GM18519 (cell line): Measurements from ENCODE around the gene FAM149B1.
A peak's percentile ranks its signal among the peaks of the same experiment; 100 is the strongest.
"Not testable (repeated sequence)": the region's sequence is repeated elsewhere in the genome, so short reads cannot be mapped to it uniquely, and the experiment has no call there.

ENCODE experiments used
- ATAC-seq: cut with Tn5 transposase; IDR thresholded peaks from one replicate; pipeline ENCODE4 v1.9.1; 2021; ENCODE audit warnings: mild to moderate bottlenecking, moderate library complexity; ENCODE audit not compliant: unreplicated experiment, low FRiP score

FAM149B1 gene

DNA sequence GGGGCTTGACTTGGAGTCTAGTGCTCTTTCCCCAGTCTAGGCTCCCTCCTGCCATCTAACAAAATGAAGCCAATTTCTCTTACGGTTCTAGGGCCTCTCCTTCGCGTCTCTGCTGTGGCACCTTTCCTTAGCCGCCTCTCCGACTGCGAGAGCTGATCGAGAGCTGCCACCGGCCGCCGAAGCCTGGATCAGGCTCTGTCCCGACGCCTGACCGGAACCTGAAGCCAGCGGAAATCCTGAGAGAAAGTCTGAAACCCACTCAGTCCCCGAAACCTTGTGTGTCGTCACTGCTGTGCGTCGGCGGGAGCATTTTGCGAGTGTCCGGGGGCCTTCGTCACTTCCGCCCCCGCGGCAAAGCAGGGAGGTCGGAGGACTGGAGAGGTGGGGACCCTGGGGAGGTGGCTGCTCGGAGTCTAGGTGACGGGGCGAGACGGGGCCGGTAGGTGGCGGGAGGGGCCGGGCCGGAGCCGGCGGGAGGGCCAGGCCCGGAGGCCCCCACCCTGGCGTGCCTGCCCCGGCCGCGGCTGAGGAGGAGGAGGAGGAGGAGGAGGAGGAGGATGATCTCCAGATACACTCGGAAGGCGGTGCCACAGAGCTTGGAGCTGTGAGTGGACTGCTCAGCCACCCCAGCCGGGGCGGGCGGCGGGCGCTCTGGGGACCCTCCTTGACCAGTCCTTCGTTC is at the start of gene FAM149B1, which contains the start of gene ECD:
TSS of gene FAM149B1 (plus strand) at position 337 of the 682 bp plus-strand sequence. CDS start at position 558, 221 bp downstream.
TSS of gene ECD (minus strand) at position 226 of the 682 bp plus-strand sequence. CDS start 4,071 bp downstream, outside the sequence.
- peak; percentile 59 for ATAC-seq

DNA sequence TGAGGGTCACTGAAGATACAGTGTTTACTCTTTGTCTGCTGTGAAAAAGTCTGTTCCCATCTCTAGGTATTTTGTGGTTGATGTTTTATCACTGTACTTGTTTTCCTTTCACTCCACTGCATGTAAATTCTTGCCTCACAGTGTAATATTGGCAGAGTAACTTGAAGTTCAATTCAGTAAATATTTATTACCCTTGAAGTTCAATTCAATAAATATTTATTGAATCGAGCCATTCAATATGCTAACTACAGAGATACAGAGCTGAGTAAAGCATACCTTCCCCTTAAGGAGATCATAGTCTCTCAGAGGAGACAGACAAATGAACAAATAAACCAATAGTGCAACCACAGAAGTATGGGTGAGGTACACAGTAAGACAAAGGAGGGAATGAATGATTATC is 48.5 kb upstream of the FAM149B1 start:
- no peak for ATAC-seq

DNA sequence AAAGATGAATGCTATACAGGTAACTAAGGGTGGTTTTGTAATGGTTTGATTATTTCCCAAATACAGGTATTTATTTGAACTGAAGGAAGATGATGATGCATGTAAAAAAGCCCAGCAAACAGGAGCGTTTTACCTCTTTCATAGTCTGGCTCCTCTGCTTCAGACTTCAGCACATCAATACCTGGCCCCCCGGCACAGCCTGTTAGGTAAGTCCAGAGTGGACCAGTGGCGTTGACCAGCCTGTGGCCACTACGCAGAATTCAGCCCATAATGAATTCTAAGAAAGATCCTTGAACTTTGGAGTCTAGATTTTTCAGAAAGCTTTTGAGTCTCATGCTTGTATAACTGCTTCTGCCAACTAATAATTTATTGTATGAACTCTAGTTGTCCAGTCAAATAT is 48.0 kb upstream of the FAM149B1 start:
- ATAC-seq = no peak

DNA sequence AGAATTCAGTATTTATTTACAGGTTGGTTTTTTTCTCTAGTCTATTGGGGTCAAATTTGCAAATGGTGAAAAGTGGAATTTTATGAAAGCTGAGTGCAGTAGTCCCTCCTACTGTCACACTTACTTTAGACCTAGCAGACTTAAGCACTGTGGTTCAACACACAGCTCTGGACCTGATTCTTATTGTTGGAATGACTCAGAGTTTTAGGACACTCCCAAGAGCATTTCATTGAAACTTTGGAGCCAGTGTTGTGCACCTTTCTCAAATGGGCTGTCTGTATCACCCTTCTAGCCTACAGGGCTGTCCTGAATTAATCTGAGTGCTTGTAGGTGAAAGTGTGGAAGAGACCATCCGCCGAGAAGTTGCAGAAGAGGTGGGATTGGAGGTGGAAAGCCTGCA is 41.6 kb upstream of the FAM149B1 start:
- ATAC-seq = no peak

DNA sequence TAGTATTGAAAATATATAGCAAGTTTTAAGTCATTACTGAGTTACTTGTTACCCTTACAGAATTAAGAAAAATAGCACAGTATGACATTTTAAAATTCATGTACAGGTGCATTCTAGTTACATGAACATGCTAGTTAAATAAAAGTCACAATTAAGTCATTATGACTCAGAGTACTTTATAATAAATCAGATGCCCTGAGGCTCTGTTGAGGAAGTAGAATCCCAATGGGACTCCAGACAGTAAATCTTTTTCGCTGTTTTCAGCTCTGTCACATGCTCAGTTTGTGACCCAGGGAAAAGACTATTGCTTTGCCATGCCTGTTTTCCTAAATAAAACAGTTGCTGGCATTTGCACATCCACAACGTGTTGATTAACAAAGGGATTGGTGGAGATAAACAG is 36.6 kb upstream of the FAM149B1 start:
- no peak for ATAC-seq

DNA sequence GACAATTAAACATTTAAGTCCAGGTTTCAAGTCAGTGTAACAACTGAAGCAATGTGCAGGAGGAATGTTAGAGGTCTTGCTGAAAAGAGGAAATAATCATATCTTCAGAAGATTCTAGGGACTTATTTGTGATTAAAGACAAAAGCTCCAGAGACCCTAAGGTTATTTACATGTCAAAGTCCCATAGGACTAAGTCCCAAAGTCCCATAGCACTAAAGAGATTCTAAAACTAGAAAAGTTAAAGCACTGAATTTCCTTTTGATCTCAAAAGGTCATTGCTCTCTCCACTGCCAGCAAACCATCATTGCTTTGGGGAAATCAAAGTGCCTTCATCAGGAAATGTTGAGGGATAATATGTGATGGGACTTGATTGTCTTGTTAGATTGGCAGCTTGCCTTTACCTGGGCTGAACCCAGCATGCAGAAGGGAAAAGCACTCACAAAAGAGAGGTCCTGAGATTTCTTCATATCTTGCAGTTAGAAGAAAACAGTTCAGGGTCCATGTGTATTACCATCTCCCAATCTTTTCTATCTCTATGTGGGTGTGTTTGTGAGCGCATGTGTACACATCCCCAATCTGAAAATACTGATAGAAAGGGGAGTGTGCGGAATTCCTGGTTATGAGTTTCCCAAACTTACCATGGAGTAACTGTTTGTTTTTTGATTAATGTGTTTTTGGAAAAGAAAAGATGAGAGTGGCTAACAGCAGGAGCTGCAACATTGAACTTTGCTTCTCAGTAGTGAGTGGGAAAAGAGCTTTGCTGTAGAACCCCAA is 35.8 kb upstream of the FAM149B1 start:
- no peak for ATAC-seq

DNA sequence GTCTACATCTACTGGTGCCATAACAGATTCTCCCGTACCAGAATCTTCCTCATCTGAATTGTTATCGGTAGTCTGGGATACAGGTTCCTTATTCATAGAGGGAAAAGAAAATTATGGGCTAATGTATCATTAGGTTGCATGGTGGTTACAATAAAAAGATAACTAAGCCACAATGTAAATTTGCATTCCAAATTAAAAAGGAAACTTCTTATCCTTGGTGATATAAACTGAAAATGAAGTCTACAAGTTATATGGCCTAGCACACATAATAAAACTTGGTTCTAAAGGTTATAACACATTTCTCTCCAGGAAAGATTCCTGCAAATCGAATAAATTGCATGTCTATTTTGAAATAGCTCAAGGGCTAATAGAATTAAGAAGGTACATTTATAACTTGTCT is 33.2 kb upstream of the FAM149B1 start:
- ATAC-seq = no peak

DNA sequence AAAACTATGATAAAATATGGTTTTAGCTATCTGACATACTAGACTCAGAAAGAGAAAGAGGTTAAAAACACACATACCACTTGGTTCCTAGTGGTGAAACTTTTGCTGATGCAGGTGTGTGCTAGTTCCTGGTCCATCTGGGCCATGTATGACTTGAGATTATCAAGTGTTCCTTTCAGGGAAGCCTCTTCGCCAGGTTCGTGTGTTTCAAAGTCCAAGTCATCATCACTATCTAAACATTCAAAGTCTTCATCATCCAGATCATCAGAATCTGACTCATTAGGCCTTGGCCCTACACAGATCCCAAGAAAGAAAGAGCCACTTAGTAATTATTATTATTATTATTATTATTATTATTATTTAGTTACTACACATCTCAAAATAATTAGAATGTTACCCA is 31.3 kb upstream of the FAM149B1 start:
- ATAC-seq = no peak

DNA sequence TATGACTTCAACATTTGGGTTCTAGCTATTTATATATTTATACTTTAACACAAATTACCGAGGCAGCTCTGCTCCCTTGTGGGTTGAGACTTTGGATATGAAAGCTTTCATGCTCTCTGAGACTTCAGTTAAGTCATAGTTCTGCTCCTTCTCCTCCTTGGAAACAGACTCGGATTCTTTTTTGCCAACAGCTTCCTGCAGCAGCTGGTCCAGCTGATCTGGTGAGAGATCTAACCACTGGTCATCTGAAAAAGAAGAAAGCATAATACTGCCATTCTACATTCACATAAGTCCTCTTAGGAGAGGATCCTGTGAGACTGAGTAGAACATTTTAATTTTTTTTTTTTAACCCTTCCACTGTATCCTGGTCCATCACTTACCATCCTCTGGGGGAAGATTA is 28.7 kb upstream of the FAM149B1 start:
- ATAC-seq = no peak

DNA sequence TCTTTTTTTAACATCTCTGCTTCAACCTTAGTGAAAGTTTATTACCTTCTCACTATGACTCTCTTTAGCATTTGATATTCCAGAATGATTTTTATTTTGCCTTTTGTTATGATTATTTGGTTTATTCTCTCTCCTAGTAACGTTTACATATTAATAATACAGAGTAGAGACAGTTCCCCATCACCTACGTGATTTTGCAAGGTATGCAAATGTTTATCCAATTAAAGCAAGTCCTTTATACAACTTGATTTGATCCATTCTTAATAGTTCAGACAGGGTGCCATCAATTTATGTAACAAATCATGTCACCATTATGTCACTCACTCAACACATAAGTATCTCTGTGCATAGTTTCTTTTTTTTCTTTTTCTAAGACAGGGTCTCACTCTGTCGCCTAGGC is 26.3 kb upstream of the FAM149B1 start:
- no peak for ATAC-seq

DNA sequence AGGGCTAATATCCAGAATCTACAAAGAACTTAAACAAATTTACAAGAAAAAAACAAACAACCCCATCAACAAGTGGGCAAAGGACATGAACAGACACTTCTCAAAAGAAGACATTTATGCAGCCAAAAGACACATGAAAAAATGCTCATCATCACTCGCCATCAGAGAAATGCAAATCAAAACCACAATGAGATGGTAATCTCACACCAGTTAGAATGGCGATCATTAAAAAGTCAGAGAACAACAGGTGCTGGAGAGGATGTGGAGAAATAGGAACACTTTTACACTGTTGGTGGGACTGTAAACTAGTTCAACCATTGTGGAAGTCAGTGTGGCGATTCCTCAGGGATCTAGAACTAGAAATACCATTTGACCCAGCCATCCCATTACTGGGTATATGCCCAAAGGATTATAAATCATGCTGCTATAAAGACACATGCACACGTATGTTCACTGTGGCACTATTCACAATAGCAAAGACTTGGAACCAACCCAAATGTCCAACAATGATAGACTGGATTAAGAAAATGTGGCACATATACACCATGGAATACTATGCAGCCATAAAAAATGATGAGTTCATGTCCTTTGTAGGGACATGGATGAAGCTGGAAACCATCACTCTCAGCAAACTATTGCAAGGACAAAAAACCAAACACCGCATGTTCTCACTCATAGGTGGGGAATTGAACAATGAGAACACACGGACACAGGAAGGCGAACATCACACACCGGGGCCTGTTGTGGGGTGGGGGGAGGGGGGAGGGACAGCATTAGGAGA is 17.1 kb upstream of the FAM149B1 start:
- ATAC-seq = not testable (repeated sequence)

DNA sequence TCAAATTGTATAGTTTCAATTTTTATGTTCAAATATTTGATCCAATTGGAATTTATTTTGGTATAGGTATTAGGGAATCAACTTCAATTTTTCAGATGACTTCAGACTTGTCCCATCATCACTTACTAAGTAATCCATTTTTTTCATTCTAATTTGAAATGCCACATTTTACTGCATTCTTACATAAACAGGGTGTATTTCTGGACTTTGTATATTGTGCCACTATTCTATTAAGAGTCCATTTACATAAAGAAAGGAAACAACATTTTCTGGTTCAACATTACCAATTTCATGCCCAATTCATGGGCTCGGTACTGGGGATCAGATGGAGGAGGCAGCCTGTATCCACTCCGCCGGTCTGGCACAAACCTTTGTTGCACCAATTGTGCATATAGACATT is 15.9 kb upstream of the FAM149B1 start:
- no peak for ATAC-seq

DNA sequence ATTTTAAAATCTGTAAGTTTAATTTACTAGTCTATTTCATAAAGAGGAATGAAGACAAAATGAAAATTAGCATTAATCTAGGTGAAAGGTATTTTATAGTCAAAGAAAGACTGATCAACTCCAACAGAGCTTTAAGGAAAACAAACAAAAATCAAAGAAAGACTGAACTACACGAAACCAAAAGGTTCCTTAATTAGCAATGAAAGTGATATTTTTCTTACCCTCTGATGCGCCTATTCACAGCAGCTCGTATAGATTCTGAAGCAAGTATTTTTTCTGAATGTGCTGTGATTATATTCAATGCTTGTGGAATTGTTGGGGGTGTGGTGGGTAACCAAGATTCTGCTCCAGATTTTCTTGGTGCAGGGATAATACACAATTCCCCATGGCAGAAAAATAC is 11.9 kb upstream of the FAM149B1 start:
- no peak for ATAC-seq

DNA sequence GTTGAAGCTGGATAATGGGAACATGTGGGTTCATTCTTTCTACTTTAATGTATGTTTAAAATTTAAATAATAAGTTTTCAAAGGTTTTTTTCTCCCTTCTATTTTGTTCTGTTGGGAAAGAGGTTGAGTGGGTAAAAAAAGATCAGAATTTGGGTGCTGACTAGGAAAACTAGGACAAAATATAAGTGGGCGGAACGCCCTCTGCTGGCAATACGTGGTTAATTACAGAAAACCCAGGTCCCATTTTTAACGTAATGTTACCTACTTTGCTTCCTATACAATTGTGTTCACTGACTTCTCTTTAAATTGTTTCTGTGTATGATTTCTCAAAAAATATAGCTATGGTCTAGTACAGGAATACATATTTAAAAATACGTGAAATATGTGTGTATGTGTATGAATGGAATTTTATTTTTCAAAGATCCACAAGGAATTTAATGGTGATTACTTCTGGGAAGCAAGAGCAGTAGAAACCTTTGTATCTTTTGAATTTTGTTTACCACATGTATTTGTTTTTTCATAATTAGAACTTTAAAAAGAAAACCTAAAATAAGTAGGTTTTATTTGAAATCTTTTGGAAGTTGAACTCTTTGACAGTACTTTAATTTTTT is 8.8 kb upstream of the FAM149B1 start:
- no peak for ATAC-seq

DNA sequence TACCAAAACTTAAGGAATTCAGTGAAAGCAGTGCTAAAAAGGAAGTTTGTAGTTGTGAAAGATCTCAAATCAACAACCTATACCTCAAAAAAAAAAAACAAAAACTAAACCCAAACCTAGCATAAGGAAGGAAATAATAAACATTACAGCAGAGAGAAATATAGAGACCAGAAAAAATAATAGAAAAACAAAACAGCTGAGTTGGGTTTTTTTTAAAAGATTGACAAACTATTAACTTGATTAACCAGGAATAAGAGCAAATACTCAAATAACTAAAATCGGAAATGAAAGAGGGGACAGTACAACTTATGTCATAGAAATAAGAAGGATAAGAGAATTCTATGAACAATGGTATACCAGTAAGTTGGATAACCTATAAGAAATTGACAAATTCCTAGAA is 6.8 kb upstream of the FAM149B1 start:
- ATAC-seq = no peak

DNA sequence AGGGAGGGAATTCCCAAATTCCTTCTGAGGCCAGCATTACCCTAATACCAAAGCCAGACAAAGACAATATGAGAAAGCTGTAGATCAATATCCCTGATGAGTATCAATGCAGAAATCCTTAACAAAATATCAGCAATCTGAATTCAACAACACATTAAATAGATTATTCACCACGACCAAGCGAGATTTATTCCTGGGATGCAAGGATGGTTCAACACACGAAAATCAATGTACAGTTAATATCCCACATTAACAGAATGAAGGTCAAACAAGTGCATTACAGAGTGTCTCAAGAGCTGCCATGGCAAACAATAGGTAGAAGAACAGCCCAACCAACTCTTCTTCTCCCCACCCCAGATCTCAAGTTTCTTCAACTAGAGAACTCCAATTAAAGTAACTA is 6.3 kb upstream of the FAM149B1 start:
- ATAC-seq = no peak

DNA sequence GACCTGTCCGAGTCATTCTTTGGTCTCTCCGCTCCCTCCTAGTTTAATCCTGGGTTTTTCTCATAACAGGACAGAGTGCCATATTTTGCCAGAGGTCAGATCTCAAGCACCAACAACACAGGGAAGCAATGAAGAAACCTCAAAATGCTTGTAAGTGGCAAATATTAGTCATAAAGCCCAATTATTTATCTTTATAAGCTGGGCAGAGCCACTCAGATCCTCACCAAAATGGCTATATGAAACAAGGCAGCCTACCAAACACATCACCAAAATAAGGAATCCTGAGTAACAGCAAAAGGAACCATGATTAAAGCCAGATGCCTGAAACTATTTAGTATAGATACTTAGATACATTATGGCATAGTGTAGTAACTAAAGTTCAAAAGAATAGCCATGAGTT is 4.8 kb upstream of the FAM149B1 start:
- no peak for ATAC-seq

DNA sequence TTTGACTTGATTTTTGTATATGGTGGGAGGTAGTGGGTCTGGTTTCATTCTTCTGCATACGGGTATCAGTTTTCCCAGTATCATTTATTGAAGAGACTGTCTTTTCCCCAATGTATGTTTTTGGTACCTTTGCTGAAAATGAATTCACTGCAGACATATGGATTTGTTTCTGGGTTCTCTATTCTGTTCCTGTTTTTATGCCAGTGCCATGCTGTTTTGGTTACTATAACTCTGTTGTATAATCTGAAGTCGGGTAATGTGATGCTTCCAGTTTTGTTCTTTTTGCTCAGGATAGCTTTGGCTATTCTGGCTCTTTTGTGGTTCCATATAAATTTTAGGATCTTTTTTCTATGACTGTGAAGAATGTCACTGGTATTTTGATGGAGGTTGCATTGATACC is 947 bp upstream of the FAM149B1 start:
- ATAC-seq = no peak

DNA sequence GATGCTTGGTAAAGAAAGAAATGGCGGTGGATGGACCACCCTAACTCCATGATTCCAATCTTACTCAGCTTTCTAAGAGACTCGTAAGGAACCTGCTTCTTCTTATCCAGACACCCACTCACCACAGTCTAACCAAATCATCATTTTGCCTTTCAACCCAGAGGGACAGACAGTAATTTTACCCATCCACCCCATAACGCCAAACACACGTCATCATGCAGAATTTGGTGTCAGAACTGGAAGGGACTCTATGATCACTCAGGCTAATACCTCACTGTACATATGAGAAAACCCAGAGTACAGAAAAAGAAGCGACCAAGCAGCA is 499 bp upstream of the FAM149B1 start:
- ATAC-seq = no peak

DNA sequence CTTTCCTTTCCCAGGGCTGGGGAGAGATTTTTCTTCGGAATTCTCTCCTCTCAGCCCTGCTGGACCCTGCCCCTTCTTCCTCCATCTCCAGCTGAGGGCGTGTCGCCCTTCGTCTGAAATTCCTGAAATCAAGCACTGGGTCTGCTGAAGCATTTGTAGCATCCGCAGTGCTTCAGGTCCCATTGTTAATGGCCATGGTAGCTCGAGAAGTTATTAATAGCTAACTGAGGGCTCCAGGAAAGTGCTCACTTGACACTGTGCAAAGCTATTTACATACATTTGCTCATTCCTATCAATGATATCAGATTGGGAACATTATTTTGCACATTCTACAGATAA is 515 bp downstream of the FAM149B1 start:
- ATAC-seq = peak; percentile 9

DNA sequence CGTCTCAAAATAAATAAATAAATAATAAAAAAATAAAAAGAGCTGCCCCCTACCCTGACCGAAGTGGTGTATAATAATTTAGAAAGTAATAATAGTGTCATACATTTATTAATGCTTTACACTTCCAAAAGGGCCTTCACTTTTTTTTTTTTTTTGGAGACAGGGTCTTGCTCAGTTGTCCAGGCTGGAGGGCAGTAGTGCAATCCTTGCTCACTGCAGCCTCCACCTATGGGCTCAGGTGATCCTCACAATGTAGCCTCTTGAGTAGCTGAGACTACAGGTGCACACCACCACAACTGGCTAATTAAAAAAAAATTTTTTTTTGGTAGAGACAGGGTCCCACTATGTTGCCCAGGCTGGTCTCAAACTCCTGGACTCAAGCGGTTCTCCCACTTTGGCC is 1.4 kb downstream of the FAM149B1 start:
- no peak for ATAC-seq
